ENCODE measurements around the gene MRPL24.

The MRPL24 gene

DNA sequence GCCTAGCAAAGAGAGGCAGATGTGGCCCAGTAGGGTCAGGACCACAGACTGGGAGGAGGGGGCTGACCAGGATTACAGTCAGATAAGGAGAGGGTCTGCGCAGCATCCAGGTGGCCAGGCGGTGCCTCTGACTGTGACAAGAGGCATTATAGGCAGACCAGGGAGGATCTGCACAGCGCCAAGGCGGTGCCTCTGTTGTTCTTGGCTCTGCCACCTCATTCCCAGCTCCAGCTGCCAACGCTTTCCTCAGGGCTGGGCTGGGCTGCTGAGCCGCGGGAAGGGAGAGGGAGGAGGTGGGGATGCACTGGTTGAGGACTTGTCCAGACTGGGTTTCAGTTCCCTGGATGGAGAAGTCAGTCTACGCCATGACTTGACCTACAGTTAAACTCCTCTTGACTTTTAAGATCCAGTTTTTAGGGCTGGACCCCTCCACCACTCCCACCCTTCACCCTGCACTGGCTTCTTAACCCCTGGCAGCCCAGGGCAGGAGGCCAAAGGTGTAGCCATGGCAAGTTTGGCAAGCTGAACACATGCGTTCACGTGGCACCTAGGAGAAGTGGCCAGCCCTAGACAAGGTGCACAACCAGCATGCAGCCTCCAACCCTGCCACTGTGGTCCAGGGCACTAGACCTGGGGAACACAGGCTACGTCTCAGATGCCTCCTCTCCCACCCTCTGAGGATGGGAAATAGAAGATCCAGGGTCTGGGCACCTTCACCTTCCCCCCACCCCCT is 31.0 kb downstream of the MRPL24 start:
- peak in 1 of 2 experiments; percentile 43 for DNase-seq

DNA sequence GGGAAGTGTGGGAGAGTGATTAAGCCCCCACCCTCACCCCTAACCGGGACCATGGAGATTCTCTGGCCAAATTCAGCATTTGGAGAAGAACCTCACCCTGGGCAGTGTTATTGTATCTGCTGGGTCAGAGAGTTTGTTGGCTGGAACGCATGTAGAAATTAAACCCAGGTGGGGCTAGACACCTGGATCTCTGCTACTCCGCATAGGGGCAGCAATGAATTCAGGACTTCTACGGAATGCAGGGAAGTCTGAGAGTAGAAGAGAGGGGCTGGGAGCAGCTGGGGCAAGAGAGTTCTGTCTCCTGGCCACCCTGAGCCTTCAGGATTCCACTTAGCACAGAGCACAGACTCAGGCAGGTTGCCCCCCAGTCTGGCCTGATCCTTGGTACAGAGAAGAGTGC is 31.9 kb downstream of the MRPL24 start:
- no peak for DNase-seq

DNA sequence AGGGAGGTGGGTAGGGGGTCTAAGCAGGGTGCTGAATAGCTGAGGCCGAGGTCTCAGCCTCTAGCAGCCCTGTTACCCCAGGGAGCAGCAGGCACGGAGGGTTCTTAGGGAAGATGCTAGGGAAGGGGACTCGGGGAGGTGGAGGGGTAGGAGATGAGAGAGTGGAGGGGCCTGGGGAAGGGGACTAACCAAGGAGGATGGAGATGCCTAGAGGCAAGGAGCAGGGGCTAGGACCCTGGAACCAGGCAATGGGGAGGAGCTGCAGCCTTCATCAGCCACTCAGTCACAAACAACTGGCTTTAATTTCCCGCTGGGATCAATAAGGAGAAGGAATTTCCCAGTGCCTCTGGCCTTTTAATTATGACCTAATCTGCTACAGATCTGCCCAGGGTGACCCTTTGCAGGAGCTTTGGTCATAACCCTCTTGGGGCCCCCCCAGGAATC is 32.6 kb downstream of the MRPL24 start:
- DNase-seq, result no peak

DNA sequence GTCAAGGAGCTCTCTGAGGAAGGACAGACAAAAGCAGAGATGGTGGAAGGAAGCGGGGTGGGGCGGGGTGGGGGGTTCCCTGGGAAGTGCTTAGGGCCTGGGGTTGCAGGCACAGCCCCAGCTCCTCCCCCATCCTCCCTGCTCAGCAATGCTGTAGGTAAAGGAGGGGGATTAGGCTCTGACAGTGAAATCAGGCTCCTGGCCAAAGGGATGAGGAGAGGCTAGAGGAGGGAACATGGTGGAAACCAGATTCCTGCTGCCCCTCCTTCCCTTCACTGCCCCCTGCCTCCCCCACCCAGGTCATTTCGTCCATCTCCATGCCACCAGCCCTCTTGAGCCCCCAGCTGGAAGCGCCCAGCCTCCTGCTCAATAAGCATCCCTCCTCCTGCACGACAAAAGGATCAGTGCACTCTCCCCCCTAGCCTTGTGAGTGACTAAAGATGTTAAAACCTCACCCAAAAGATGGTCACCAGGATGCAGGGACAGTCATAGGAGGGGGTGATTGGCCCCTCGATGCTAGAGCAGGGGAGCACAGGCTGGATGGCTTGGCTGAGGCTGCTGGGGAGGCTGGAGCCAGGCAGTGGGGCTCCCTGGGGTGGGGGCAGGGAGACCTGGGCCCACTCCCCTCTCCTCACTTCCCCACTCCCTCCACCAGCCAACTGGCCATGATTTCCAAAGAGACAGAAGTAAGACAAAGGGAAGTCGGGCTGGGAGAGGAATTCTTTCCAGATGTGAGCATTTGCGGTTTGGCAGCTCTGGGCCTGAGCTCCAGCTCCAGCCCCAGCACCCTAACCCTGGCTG is 33.3 kb downstream of the MRPL24 start:
- DNase-seq, result no peak

DNA sequence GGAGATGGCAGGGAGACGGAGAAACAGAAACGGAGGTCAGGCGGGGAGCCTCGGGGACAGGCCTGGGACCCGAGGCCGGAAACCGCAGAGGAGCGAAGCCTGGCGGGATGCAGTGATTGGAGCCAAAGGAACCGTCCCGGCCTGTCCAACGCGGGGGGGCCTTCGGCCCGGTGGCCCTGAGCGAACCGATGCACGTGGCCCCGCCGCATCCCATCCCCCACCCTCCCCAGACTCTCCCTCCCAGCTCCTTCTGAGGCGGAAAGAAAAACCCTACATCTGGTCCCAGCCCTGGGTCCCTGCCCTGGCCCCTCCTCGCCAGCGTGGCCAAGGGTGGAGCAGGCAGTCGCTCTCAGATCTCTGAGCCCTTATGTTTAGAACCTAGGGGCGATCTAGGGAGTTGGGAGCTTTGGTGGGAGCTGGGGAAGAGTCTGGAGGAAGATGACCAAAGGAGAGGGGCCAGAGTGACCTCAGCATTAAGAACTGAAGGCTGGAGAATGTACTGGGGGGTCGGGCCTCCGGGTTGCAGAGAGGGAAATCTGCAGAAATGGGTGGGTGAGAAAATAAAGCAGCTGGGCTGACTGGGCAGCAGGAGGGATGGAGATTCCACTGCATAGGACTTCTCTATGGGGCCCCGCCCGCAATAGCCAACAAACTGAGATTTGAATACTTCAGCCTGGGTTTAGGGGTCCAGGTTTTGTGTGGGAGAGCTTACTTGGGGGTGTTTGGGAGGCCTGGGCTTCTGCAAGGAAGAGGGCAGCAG is 34.1 kb downstream of the MRPL24 start:
- DNase-seq, result peak in 1 of 2 experiments; percentile 70

GRCh38 chr1:156705918-156706656 is 34.8 kb downstream of the MRPL24 start:
- peak; percentile 74 to 92 for DNase-seq

GRCh38 chr1:156705321-156705917 is 35.5 kb downstream of the MRPL24 start, which contains the start of gene CRABP2:
Gene CRABP2 (minus strand): TSS chr1:156705583. CDS start chr1:156705446, 137 bp downstream.
- DNase-seq, result peak; percentile 73 to 86

GRCh38 chr1:156704930-156705320 is 36.0 kb downstream of the MRPL24 start:
- peak in 1 of 2 experiments; percentile 65 for DNase-seq

DNA sequence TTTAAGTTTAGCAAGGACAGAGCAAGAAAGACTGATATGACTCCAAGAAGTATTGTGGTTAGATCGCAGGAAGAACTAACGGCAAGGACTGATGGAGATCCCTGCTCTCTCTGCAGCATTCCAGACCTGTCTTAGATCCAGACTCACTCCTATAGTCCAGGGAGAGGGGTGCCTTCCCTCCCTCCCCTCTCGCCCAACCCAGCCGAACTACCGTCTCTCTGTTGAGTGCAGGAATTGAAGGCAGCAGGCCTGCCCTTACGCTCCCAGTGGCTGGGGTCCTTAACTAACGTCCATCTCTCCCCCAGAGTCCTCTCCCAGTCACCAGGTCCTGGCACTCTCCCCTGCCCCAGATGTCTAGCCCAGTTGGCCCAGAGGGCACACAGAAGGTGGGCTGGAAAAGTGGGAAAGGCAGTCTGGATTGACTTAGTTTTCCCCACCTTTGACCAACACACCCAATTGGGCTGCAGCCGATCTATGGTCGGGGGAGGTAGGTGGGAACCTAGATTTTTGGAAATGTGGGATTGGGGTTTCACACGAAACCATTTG is 36.6 kb downstream of the MRPL24 start:
- no peak for DNase-seq

GRCh38 chr1:156703741-156704140 is 37.1 kb downstream of the MRPL24 start:
- DNase-seq, result no peak

DNA sequence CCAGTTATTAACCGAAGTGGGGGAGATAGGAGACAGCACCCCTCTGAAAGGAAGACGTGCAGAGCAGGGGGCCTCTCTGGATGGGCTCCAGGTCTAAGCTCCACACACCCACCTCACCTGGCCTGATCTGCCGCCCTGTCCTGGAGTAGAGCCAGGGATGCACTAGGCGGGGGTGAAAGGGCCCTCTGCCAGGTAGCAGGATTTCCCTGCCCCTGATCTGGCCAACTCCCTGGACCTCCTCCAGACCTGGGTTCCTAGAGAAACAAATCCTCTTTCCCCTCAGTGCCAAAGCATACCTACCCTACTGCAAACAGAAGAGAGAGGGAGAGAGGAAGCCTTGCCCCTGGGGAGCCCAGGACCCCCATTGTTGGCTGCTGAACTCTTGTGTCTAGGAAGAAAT is 37.6 kb downstream of the MRPL24 start:
- no peak for DNase-seq

DNA sequence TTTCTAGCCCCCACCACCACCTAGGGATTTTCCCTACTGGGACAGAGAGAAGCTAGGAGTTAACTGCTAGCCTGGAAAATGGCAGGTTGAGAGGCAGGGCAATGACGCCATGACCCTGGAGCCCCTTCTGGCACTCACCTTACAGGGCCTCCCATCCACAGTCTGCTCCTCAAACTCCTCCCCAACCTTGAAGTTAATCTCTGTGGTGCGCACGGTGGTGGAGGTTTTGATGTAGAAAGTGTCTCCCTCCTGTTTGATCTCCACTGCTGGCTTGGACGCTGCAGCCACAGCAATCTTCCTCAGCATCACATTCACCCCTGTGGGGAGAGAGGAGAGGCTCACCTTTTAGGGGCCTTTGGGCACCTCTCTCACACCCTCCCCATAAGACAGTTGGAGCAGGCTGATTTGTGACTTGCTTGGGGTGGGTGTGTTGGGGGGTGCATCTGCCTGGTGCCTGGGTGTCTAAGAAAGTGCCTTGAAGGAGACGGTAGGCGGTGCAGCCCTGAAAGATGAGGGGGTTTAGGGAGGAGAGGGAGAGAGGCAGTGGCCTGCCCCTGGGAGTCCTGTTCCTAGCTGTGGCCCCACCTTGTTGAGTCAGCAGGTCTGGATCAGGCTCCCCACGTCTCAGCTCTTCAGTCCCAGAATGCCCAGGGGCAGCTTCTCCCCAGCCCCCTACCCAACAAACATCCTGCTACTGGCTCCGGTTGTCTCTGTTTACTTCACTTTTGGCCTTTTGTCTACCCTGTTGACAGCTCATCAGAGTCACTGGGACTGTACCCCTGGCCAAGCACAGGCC is 40.0 kb downstream of the MRPL24 start:
- no peak for DNase-seq

DNA sequence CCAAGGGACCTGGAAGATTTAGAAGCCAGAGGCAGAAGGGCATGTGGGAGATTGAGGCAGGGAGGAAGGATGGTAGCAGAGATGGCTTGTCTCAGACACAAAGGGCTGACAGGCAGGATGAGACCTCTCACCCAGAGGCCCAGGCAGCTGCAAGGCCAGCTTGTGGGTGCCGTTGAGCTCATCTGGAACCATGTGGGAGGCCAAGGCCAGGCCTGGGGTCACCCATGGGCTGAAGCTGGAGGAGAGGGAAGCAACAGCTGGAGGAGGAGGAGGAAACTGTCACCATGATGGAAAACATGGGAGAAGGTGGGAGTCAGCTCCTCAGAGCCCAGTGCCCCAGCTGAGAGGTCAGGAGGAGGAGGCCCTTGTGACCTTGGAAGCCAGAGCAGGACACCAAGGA is 41.9 kb downstream of the MRPL24 start:
- no peak for DNase-seq

- peak; percentile 41 to 65 for DNase-seq
Measured at GRCh38 chr1:156697481-156697880, 43.4 kb downstream of the MRPL24 start.

DNA sequence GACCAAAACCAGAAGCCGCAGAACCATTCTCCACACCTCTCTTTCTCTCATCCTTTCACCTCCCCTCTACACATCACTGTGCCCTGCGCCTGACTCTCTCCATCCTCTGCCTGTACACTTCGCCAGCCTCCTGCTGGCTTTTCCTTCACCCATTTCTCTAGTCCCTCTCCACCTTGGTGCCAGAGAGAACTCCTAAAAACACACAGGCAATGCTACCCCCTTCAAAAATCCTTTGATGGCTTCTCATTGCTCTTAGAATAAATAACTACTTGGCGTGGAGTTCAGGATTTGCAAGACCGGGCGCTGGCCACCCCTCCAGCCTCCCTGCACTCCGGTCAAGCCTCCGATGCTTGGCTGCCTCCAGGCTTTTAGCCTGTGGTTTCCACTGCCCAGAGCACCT is 44.1 kb downstream of the MRPL24 start:
- no peak for DNase-seq

- DNase-seq, result no peak
Measured at GRCh38 chr1:156694690-156694962, 46.3 kb downstream of the MRPL24 start.

- DNase-seq, result peak; percentile 35 to 56
Measured at GRCh38 chr1:156693848-156694689, 46.8 kb downstream of the MRPL24 start.

DNA sequence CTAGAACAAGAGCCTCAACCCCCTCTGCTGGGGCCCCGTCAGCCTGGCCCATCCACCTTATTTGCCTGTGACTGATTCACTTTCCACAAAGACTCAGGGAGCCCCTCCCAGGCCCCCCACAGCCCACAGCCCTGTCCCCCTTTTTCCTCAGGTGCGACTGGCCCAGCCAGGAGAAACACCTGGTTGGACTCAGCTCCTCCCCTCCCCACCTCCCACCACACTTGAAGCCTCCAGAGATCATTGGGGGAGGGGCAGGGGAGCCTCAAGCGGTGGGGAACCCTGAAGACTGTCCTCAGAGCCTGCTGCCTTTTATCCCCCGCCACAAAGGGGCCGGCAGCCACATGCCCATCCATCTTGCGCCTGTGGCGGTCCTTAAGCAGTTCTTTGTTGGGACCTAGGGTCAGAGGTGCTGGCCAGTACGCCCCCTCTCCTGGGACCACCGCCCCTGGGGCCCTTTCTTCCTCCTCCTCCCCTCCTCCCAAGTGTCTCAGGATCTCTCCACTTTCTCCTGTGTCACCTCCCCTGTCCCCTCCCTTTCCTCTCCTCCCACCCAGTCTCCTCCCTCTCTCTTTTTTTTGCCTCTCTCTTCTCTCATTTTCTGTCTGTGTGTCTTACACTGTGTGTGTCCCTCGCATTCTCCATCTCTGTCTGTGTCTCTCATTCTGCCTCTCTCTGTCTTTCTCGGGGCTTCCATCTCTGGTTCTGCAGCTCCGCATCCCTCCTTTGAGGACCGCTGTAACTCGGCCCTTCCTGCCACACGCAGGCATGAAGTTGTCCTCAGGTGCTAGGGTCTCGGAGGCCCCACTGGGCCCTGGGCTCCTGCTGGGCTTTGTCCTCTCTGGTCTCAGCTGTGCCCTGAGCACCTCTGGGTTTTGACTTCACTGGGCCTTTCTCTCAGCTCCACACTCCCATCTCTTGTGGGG is 47.7 kb downstream of the MRPL24 start:
- DNase-seq, result peak; percentile 91 to 97

DNA sequence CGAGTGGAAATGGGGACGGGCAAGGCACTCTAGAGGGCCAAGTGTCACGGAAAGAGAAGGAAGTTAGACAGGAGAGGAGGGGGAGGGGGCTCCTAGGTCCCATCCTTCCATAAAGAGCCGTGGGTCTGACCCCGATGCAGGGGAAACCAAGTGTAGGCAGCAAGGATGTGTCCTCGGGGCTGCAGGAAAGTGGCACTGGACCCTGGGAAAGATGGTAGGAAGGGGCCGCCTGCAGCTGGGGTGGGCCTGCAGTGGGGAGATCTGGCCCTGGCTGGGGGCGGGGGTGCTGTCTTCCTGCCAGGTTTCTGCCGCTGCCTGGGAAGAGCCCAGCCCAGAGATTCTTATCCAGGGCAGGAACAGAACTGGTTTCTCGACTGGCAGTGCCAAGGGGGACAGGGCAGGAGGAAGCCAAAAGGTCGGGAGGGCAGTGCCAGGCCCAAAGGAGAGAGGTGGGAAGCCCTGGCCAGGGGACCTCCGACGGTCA is 48.4 kb downstream of the MRPL24 start:
- DNase-seq, result no peak
